ENCODE data around the gene AMOTL2.
A peak's percentile ranks its signal among the peaks of the same experiment; 100 is the strongest.

Gene AMOTL2

DNA sequence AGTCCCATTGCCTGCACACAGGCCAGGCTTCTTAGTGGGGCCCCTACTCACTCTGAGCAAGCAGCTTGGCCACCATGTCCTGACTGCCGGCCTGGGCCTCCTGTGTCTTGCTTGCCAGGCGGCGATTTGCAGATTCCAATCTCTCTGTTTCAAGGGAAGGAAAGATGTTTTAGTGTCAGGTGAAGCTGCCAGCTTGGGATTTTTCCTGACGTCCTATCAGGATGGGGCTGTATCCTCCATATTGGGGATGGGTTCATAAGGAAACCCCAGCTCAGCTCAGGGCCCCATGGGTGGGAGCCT, 8.5 kb downstream of the AMOTL2 start:
- DNase-seq, result no peak

- DNase-seq, result peak; percentile 40
Observed at GRCh38 chr3:134364936-134365765, 9.1 kb downstream of the AMOTL2 start.

DNA sequence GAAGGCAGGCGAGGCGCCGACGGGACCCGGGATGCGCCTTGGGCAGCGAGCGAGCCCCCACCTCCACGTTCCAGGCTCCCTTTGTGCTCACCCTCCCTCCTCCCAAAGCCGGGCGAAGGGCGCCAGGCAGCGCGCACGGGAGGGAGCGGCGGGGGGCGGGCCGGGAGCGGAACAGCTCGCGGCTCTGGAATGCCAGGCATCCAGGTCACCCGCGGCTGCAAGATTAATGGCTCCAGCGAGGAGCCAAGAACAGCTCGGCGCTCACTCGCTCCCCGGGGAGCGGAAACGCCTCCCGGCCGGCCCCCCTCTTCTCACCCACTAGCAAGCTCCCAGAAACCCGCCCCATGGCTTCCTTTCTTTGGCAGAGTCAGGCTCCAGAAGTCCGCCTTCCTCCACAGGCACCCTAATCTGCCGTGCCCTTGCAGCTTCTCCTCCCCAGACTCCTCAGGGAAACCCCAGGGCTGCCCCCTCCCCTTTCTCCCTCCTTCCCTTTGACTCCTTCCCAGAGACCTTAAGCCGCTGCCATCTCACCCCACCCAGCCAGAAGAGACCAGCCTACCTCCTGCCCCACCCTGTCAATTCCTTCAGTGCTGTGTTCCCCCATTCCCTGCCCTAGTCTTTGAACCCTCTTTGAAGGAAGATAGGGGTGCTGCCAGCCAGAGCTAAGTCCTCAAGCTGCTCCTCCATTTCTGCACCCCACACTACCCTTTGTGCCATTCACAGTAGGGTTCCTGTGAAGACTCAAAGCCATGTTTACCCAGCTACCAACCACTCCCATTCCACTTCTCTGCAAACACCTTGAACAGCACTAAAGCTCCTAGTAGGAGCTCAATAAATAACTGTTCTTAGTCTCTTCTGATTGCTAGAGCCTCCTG, 9.9 kb downstream of the AMOTL2 start:
- DNase-seq, result peak; percentile 94

GRCh38 chr3:134363381-134363755, 10.9 kb downstream of the AMOTL2 start:
- no peak for DNase-seq

DNA sequence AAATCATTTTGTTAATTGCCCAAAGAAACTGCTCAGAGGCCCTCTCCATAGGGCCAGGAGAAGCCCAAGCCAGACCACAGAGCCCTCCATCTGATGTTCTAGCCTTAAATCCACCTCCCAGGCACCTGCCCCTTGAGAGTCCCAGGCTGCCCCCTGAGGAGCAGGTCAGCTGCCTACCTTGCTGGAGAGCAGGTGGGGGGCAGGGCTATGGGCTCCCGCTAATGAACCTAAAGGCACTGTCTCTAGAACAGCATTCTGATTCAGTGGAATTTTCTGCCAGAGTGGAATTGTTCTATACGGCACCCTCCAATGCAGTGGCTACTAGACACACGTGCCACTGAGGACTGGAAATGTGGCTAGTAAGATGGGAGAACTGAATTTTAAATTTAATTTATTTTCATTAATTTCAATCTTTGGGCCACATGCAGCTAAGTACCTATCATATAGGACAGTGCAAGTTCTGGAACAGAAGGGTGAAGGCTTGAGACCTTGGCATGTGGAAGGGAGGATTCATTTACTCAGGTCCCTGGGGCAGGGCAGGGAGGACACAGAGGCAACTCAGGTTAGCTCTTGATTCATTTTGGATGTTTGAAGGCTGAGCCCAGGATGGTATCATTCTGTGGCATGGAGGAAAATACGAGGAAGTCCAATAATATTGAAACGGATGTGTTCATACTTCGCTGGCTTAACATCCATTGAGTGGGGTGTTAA, 11.4 kb downstream of the AMOTL2 start:
- no peak for DNase-seq

DNA sequence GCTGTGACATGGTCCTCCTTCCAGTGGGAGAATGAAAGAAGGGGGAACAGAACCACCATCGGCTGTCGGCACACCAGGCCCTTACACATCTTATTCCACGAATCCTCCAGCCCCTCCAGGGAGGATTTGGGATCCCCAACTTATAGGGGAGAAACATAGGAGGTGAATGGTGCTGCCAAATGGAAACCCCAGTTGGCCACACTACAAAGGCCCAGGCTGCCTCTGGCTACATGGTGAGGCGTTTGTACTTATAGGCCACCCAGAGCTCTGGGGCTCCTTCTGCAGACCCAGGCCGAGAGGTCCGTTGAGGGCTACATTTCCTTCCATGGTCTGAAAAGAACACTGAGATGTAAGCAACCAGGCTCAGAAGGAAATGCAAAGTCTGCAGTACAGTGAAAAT, 12.0 kb downstream of the AMOTL2 start:
- DNase-seq, result no peak

- peak; percentile 47 for DNase-seq
Observed at GRCh38 chr3:134361162-134361835, 12.9 kb downstream of the AMOTL2 start.

DNA sequence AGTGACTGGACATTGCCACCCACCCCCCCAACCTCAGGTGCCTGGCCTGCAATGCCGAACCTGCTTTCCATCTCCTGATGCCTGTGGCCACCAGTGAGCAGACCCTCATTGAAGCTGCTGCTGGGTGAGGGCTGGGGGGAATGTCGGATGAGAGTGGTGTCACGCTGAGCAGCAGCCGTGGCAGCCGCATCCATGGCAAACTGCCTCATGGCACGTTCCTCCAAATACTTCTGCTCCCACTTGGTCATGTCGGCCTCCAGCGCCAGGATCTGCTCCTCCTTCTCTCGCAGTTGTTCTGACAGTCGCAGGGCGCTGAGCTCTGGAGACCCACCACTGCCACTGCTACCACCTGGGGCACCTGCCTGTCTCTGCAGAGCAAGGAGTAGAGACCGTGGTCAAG, 14.2 kb downstream of the AMOTL2 start:
- DNase-seq, result peak; percentile 33

- DNase-seq, result peak; percentile 23
Observed at GRCh38 chr3:134359121-134360010, 14.9 kb downstream of the AMOTL2 start.

- peak; percentile 76 for DNase-seq
Observed at GRCh38 chr3:134357914-134358811, 16.1 kb downstream of the AMOTL2 start.

- DNase-seq, result peak; percentile 31
Observed at GRCh38 chr3:134357261-134357913, 16.9 kb downstream of the AMOTL2 start.

GRCh38 chr3:134356411-134357040, 17.7 kb downstream of the AMOTL2 start:
- DNase-seq, result peak; percentile 28

DNA sequence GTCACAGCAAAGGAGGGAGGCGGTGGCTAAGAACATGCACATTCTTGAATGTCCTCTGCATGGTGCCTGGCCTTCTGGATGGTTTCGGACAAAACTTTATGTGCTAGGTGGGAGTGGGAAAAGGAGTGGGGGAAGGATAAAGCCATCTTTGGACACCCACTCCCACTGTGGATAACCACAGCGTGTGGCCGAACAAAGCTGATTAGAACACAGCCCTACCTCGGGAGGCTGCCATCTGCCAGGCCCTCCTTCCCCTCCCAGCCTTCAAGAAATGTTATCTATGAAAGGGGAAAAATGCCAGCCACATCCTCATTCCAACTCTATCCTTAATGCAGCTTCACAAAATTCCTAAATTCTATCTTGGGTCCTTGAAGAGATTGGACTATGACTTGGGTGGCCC, 18.8 kb downstream of the AMOTL2 start:
- peak; percentile 16 for DNase-seq

GRCh38 chr3:134354612-134355251, 19.5 kb downstream of the AMOTL2 start:
- DNase-seq, result peak; percentile 10

DNA sequence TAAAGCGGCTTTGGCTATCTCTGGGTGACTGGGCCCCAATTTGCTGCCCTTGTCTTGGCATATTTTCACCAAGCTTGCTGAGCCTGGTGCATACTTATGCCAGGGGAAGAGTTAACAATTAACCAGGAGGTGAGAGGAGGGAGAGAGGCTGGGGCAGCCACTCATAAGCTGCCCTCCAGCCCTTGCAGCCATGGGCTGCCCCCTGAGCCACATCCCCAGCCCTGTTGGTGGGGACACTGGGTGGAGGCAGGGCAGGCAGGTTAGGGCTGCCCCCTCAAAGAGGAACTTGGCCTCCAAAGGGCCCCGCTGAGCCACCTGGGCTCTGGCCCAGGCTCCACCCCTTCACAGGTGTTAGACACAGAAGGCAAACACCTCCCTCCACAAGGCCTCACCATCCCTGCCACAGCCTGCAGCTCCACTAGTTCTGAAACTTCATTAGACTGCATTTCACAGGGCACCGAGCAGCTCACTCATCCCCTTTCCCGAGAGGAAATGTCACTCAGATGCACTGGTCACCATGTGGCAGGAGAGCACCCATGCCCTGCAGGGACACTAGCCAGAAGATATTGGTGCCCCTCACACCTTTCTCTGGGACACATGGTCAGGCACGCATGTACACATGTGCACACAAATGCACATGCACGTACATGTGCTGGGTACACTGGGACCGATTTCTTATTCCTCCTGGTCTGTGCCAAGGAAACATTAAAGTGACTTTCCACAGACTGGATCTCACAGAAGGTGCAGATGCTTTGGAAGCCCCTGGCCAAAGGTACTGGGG, 20.2 kb downstream of the AMOTL2 start:
- DNase-seq, result peak; percentile 34

DNA sequence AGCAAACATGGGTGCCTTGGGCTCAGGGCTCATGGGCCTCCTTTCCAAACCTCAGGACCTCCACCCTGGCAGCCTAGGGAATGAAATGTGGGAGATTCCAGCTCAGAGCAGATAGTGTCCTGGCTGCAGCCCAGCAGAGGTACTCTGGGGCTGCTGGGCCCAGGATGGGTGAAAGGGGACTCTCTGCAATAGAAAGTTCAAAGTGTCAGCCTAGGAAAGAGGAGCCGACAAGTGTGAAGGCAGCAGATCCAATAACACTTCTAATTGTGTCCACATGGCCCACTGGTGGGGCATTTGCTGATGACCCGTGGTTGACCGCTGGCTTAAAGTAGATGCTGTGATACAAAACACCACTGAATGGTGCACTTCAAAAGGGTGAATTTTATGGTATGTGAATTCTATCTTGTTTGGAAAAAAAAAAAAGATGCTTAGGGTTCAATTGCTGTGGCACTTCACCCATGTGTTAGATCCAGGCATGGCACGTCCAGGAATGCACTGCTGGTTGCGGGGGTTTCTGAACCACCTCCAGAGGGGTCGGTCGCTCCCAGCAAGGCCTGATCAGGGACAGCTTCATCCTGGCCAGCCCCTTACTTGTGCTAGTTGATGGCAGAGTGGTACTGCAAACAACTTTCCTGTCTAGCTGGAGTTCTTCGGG, 20.9 kb downstream of the AMOTL2 start:
- no peak for DNase-seq

DNA sequence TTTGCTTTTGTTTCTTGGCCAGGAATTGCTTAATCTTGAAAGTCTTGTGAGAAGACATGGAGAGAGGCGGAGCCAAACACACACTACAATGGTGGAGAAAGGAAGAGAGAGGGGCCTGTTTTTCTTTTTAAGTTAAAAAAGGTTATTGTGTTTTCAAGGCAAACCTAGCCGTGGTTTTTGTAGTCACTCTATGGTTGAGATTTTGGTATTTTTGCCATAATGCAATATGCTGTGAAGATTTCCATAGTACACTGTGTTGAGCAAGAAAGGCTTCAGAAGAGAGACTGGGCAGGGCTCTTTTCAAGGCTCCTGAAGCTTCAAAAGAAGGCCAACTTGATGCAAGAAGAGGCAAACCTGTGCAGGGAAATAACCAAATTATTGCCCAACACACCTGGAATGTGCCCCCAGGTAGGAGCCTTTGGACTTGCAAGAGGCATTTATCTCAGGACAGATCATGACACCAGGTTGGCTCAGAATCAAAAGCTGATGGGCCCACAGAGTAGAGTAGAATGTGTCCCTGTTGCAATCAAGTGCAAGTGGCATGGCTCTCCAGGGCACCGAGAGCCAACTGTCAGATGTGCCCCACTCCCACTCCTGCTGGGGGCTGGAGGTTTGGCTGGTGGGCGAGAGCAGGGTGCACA, 22.1 kb downstream of the AMOTL2 start:
- DNase-seq, result peak; percentile 8
